NB4 (cell line): ENCODE results near the gene PPFIA4.

Source experiments
- POLR2A ChIP-seq: IDR thresholded peaks from 2 replicates; pipeline ENCODE4 v1.6.1; 2011; ENCODE audit warnings: mild to moderate bottlenecking; ENCODE audit not compliant: insufficient read length; ENCODE audit errors: extremely low read depth
- TF ChIP-seq, protein P1 (sequence below): IDR thresholded peaks from one replicate; pipeline ENCODE4 v1.5.1; 2012; ENCODE audit warnings: low read depth, low read length
- TF ChIP-seq, protein P2 (sequence below): IDR thresholded peaks from 2 replicates; pipeline ENCODE4 v1.6.1; 2011; ENCODE audit warnings: low read depth, low read length

DNA sequence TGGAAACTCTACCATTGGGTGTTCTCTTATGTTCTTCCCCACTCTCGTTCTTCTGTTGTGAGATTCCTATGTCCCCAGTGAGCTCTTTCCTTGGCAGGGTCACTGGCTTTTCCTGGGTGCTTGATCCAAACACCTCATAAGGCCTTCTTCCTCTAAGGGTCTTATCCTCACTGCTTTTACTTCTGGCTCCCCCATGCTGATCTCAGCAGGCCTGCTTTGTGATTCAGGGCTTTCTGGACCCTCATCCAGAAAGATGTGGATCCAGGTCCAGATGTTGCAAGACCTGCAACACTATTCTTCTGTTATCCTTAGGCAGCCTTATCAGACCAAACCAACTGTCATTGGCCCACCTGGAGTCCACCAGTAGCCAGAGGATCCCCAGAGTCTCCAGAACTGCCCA is 70.7 kb downstream of the PPFIA4 start:
- TF ChIP-seq, protein P1, sequence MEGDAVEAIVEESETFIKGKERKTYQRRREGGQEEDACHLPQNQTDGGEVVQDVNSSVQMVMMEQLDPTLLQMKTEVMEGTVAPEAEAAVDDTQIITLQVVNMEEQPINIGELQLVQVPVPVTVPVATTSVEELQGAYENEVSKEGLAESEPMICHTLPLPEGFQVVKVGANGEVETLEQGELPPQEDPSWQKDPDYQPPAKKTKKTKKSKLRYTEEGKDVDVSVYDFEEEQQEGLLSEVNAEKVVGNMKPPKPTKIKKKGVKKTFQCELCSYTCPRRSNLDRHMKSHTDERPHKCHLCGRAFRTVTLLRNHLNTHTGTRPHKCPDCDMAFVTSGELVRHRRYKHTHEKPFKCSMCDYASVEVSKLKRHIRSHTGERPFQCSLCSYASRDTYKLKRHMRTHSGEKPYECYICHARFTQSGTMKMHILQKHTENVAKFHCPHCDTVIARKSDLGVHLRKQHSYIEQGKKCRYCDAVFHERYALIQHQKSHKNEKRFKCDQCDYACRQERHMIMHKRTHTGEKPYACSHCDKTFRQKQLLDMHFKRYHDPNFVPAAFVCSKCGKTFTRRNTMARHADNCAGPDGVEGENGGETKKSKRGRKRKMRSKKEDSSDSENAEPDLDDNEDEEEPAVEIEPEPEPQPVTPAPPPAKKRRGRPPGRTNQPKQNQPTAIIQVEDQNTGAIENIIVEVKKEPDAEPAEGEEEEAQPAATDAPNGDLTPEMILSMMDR, result no peak
- no peak for TF ChIP-seq POLR2A
- TF ChIP-seq, protein P2, sequence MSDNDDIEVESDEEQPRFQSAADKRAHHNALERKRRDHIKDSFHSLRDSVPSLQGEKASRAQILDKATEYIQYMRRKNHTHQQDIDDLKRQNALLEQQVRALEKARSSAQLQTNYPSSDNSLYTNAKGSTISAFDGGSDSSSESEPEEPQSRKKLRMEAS, result no peak
